ENCODE data around the gene CCNO. TPM values are rescaled to one million over a fixed set of nuclear protein-coding genes. Genes with fewer than 3 reads are reported as not detected.

Gene CCNO, protein sequence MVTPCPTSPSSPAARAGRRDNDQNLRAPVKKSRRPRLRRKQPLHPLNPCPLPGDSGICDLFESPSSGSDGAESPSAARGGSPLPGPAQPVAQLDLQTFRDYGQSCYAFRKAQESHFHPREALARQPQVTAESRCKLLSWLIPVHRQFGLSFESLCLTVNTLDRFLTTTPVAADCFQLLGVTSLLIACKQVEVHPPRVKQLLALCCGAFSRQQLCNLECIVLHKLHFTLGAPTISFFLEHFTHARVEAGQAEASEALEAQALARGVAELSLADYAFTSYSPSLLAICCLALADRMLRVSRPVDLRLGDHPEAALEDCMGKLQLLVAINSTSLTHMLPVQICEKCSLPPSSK
- 1.8 and 3.5 TPM in 2 replicates for total RNA-seq

DNA sequence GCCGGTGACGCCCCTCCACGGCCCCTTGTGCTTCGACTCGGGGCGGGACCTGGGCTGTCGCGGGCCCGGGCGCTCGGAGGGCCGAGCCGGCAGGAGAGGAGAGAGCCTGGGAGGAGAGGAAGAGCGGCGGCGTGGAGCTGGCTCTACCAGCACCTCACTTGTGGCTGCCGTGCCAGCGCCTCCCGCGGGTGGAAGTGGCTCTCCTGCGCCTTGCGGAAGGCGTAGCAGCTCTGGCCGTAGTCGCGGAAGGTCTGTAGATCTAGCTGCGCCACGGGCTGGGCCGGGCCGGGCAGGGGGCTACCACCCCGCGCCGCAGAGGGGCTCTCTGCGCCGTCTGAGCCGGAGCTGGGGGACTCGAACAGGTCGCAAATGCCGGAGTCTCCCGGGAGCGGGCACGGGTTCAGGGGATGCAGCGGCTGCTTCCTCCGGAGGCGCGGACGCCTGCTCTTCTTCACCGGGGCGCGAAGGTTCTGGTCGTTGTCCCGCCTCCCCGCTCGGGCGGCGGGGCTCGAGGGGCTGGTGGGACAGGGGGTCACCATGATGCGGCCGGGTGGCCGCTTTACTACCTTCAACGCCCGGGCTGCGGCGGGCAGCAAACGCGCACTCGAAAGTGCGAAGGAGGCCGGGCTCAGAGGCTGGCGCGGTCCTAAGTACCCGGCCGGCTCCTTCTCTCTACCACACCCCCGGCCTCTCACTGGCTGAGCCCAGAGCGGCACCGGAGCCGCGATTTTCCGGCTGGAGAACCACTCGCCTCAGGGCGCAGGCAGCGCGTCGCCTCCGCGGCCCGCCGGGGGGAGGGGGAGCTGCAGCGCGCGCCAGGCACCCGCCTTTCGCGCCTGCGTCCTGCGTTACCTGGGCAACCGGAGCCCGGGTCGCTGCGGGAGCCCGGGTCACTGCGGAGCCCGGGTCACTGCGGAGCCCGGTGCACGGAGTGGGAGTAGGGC lies at the start of gene CCNO:
Gene CCNO, minus strand, starts transcription at position 624 of the 944 bp plus-strand sequence. Its CDS starts 85 bp downstream, at position 539.

DNA sequence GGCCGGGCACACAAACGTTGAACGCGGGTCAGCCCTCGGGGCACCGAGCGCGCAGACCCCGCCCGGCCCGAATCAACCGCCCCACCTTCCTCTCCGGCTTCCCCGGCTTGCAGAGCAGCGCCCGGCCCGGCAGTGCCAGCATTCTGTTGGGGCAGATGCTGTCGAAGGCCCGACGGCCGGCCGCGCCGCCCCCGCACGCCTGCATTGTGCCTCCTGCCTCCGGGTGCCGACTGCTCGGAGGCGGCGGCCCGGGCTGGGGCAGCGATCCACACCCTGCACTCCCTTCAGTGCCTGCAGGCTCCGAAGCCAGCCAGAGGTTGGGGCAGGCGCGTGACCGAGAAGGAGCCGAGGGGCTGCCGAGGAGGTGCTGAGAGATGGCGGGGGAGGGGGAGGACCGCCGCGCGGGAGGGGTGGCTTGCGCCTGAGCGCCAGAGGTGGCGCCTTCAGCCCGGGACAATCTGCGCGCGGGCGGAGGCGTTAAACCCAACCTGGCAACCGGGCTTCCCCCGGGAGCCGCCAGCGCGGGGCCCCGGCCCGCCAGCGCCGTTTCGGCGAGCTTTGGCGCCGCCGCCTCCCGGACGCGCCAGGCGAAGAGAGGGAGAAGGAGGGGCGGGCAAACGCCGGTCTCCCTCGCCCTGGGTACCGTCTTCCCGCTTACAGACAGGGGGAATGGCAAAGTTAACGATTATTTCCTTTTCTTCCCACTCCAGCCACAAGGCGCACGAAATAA lies 6.3 kb downstream of the CCNO start, which contains the start of gene MCIDAS:
Gene MCIDAS, minus strand, starts transcription at position 382 of the 730 bp plus-strand sequence. Its CDS starts 177 bp downstream, at position 205.

Other genes starting within 250 kb of the CCNO start
- gene ESM1, start 248.0 kb downstream of the CCNO start, total RNA-seq, result 0.14 and 0.56 TPM in 2 replicates
- not detected in 2 replicates for gene GZMK, start 209.4 kb downstream of the CCNO start, total RNA-seq
- gene GZMA, start 131.0 kb downstream of the CCNO start, total RNA-seq, result not detected in 2 replicates
- 26.2 and 35.0 TPM in 2 replicates for gene GPX8, start 73.4 kb downstream of the CCNO start, total RNA-seq
- gene CDC20B, start 60.4 kb downstream of the CCNO start, total RNA-seq, result not detected in 2 replicates
- gene MCIDAS, start 6.3 kb downstream of the CCNO start, total RNA-seq, result 0.42 TPM in 1 of 2 replicates, not detected in the other
- 22.5 and 28.9 TPM in 2 replicates for gene DHX29, start 74.1 kb upstream of the CCNO start, total RNA-seq
- gene MTREX, start 74.4 kb upstream of the CCNO start, total RNA-seq, result 82.4 and 112 TPM in 2 replicates

All from airway epithelial cell (primary cell).